ENCODE data around the gene UCHL5. TPM values are rescaled to one million over a fixed set of nuclear protein-coding genes. Genes with fewer than 3 reads are reported as not detected.

The UCHL5 gene
- total and polyA plus RNA-seq, 4 donors, result 14.5 to 29.7 (median 21.6) TPM

DNA sequence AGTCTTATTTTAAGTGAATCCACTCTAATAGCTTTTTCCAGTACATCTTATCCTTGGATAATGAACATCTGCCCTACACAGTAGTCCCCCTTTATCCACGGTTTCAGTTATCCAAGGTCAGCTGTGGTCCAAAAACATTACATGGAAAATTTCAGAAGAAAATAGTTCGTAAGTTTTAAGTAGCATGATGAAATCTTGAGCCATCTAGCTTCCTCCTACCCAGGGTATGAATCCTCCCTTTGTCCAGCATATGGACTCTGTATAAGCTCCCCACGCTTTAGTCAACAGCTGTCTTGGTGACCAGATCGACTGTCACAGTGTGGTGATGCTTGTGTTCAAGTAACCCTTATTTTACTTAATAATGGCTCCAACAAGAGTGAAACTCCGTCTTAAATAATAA, 43.5 kb upstream of the UCHL5 start:
- TF ChIP-seq RXRA (IDR thresholded peaks at IDR 0.05) (no peak), HNF4G (IDR thresholded peaks at IDR 0.05) (no peak)
- TF ChIP-seq, protein P1, sequence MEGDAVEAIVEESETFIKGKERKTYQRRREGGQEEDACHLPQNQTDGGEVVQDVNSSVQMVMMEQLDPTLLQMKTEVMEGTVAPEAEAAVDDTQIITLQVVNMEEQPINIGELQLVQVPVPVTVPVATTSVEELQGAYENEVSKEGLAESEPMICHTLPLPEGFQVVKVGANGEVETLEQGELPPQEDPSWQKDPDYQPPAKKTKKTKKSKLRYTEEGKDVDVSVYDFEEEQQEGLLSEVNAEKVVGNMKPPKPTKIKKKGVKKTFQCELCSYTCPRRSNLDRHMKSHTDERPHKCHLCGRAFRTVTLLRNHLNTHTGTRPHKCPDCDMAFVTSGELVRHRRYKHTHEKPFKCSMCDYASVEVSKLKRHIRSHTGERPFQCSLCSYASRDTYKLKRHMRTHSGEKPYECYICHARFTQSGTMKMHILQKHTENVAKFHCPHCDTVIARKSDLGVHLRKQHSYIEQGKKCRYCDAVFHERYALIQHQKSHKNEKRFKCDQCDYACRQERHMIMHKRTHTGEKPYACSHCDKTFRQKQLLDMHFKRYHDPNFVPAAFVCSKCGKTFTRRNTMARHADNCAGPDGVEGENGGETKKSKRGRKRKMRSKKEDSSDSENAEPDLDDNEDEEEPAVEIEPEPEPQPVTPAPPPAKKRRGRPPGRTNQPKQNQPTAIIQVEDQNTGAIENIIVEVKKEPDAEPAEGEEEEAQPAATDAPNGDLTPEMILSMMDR (IDR thresholded peaks at IDR 0.05; ENCODE audit: low read depth, low read length, missing input control), result no peak
- Histone ChIP-seq H3K9me3 (ENCODE audit: control insufficient read depth in 4 of 4, low read length in 3 of 4) (no peaks in the 10 kb centered on the region), H3K36me3 (ENCODE audit: control insufficient read depth in 4 of 4, insufficient read depth in 3 of 4, low read depth in 1 of 4, low read length in 3 of 4) (peaks cover 9 to 24% (median 17%) of the 10 kb centered on the region in 4 donors), H3K4me3 (ENCODE audit: low read depth in 1 of 3, low read length in 3 of 3) (no peak overlapping the region), H3K27me3 (ENCODE audit: control insufficient read depth in 4 of 4, insufficient read depth in 4 of 4, low read length in 3 of 4) (no peaks in the 10 kb centered on the region), H3K27ac (ENCODE audit: low read depth in 1 of 2, low read length in 2 of 2) (no peak overlapping the region), H3K9ac (ENCODE audit: low read depth in 1 of 2, low read length in 2 of 2) (no peak overlapping the region), H3K4me1 (ENCODE audit: control insufficient read depth in 4 of 4, insufficient read depth in 4 of 4, low read length in 3 of 4) (peaks cover 0 to 19% (median 9%) of the 10 kb centered on the region in 4 donors)
- WGBS, result 94% methylated on average over 5 of the region's 5 CpGs
- DNase-seq (ENCODE audit: low spot score), result no peak

DNA sequence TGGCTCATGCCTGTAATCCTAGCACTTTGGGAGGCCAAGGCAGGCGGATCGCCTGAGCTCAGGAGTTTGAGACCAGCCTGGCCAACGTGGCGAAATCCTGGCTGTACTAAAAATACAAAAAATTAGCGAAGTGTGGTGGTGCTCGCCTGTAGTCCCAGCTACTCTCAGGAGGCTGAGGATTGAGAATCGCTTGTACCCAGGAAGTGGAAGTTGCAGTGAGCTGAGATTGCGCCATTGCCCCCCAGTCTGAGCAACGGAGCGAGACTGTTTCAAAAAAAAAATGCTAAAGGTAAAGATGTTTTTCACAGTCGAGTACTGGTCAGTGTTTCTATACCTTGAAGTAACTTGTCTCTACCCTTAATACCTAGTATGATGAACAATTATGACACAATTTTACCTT, 35.0 kb upstream of the UCHL5 start:
- DNase-seq (ENCODE audit: low spot score), result no peak
- peaks cover 7 to 32% (median 22%) of the 10 kb centered on the region in 4 donors for H3K36me3 ChIP-seq (ENCODE audit: control insufficient read depth in 4 of 4, insufficient read depth in 3 of 4, low read depth in 1 of 4, low read length in 3 of 4)
- H3K27me3 ChIP-seq (ENCODE audit: control insufficient read depth in 4 of 4, insufficient read depth in 4 of 4, low read length in 3 of 4), result no peaks in the 10 kb centered on the region
- H3K27ac ChIP-seq (ENCODE audit: low read depth in 1 of 2, low read length in 2 of 2), result no peak overlapping the region
- no peaks in the 10 kb centered on the region for H3K9me3 ChIP-seq (ENCODE audit: control insufficient read depth in 4 of 4, low read length in 3 of 4)
- no peaks in the 10 kb centered on the region for H3K4me1 ChIP-seq (ENCODE audit: control insufficient read depth in 4 of 4, insufficient read depth in 4 of 4, low read length in 3 of 4)
- H3K9ac ChIP-seq (ENCODE audit: low read depth in 1 of 2, low read length in 2 of 2), result no peak overlapping the region
- 95% methylated on average over 11 of the region's 11 CpGs for WGBS
- TF ChIP-seq ZBTB33 (IDR thresholded peaks at IDR 0.05) (no peak), SP1 (IDR thresholded peaks at IDR 0.05) (no peak), RXRA (IDR thresholded peaks at IDR 0.05) (no peak), JUND (IDR thresholded peaks at IDR 0.05) (no peak), FOXA2 (IDR thresholded peaks at IDR 0.05) (no peak), EGR1 (IDR thresholded peaks at IDR 0.05; ENCODE audit: low read depth in 2 of 2) (no peak), NR2F2 (IDR thresholded peaks at IDR 0.05) (no peak), GABPA (IDR thresholded peaks at IDR 0.05 in 1 of 2, conservative IDR thresholded peaks at IDR 0.05 in 1 of 2) (no peak), YY1 (IDR thresholded peaks at IDR 0.05) (no peak), ATF3 (IDR thresholded peaks at IDR 0.05) (no peak), HNF4G (IDR thresholded peaks at IDR 0.05) (no peak), RAD21 (IDR thresholded peaks at IDR 0.05) (no peak), TAF1 (conservative IDR thresholded peaks at IDR 0.05) (no peak), HNF4A (conservative IDR thresholded peaks at IDR 0.05) (no peak), FOXA1 (IDR thresholded peaks at IDR 0.05) (no peak)
- TF ChIP-seq, protein P2, sequence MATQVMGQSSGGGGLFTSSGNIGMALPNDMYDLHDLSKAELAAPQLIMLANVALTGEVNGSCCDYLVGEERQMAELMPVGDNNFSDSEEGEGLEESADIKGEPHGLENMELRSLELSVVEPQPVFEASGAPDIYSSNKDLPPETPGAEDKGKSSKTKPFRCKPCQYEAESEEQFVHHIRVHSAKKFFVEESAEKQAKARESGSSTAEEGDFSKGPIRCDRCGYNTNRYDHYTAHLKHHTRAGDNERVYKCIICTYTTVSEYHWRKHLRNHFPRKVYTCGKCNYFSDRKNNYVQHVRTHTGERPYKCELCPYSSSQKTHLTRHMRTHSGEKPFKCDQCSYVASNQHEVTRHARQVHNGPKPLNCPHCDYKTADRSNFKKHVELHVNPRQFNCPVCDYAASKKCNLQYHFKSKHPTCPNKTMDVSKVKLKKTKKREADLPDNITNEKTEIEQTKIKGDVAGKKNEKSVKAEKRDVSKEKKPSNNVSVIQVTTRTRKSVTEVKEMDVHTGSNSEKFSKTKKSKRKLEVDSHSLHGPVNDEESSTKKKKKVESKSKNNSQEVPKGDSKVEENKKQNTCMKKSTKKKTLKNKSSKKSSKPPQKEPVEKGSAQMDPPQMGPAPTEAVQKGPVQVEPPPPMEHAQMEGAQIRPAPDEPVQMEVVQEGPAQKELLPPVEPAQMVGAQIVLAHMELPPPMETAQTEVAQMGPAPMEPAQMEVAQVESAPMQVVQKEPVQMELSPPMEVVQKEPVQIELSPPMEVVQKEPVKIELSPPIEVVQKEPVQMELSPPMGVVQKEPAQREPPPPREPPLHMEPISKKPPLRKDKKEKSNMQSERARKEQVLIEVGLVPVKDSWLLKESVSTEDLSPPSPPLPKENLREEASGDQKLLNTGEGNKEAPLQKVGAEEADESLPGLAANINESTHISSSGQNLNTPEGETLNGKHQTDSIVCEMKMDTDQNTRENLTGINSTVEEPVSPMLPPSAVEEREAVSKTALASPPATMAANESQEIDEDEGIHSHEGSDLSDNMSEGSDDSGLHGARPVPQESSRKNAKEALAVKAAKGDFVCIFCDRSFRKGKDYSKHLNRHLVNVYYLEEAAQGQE (IDR thresholded peaks at IDR 0.05), result no peak
- TF ChIP-seq, protein P1 (IDR thresholded peaks at IDR 0.05; ENCODE audit: low read depth, low read length, missing input control), result no peak
- TF ChIP-seq, protein P3, sequence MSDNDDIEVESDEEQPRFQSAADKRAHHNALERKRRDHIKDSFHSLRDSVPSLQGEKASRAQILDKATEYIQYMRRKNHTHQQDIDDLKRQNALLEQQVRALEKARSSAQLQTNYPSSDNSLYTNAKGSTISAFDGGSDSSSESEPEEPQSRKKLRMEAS (IDR thresholded peaks at IDR 0.05), result no peak
- H3K4me3 ChIP-seq (ENCODE audit: low read depth in 1 of 3, low read length in 3 of 3), result no peak overlapping the region
